ENCODE results near the gene CASKIN2. TPM values are rescaled to one million over a fixed set of nuclear protein-coding genes. Genes with fewer than 3 reads are reported as not detected.

CASKIN2 gene
- total RNA-seq, 1 experiment from 2014 or later = 30.0 TPM

- CTCF ChIA-PET = no interaction called here
- no peak for TF ChIP-seq CTCF (IDR thresholded peaks at IDR 0.05; ENCODE audit: unreplicated experiment)
- intact Hi-C loops (cut with micrococcal nuclease; ENCODE audit: unreplicated experiment) = no loop called here
- no peaks in the 10 kb centered on the region for H3K9me3 Mint-ChIP-seq (ENCODE audit: low read depth, unreplicated experiment)
- DNase-seq = no peak
- H3K27me3 Mint-ChIP-seq (ENCODE audit: unreplicated experiment) = no peaks in the 10 kb centered on the region
- no peaks in the 10 kb centered on the region for H3K4me1 Mint-ChIP-seq (ENCODE audit: low read depth, unreplicated experiment)
- no peak overlapping the region for H3K4me3 Mint-ChIP-seq (ENCODE audit: low read depth, unreplicated experiment)
- no peak overlapping the region for H3K27ac Mint-ChIP-seq (ENCODE audit: unreplicated experiment)
- H3K36me3 Mint-ChIP-seq (ENCODE audit: insufficient read depth, unreplicated experiment) = peaks cover 20% of the 10 kb centered on the region
- BruUV-seq (replicated peaks) = no TSS peak
These were observed 22.7 kb downstream of the CASKIN2 start for GRCh38 chr17:75492555-75493168.

GRCh38 chr17:75491680-75492079 is 23.7 kb downstream of the CASKIN2 start:
- BruUV-seq (replicated peaks) = no TSS peak
- Mint-ChIP-seq H3K4me1 (ENCODE audit: low read depth, unreplicated experiment) (no peaks in the 10 kb centered on the region), H3K27me3 (ENCODE audit: unreplicated experiment) (no peaks in the 10 kb centered on the region), H3K27ac (ENCODE audit: unreplicated experiment) (no peak overlapping the region), H3K4me3 (ENCODE audit: low read depth, unreplicated experiment) (no peak overlapping the region), H3K9me3 (ENCODE audit: low read depth, unreplicated experiment) (no peaks in the 10 kb centered on the region), H3K36me3 (ENCODE audit: insufficient read depth, unreplicated experiment) (peaks cover 26% of the 10 kb centered on the region)
- no peak for TF ChIP-seq CTCF (IDR thresholded peaks at IDR 0.05; ENCODE audit: unreplicated experiment)
- intact Hi-C loops (cut with micrococcal nuclease; ENCODE audit: unreplicated experiment) = no loop called here
- CTCF ChIA-PET = no interaction called here
- no peak for DNase-seq

GRCh38 chr17:75490953-75491649 is 24.2 kb downstream of the CASKIN2 start:
- BruUV-seq (replicated peaks) = no TSS peak
- CTCF ChIA-PET = no interaction called here
- Mint-ChIP-seq H3K4me1 (ENCODE audit: low read depth, unreplicated experiment) (no peaks in the 10 kb centered on the region), H3K36me3 (ENCODE audit: insufficient read depth, unreplicated experiment) (peaks cover 26% of the 10 kb centered on the region), H3K27me3 (ENCODE audit: unreplicated experiment) (no peaks in the 10 kb centered on the region), H3K4me3 (ENCODE audit: low read depth, unreplicated experiment) (no peak overlapping the region), H3K27ac (ENCODE audit: unreplicated experiment) (no peak overlapping the region), H3K9me3 (ENCODE audit: low read depth, unreplicated experiment) (no peaks in the 10 kb centered on the region)
- TF ChIP-seq CTCF (IDR thresholded peaks at IDR 0.05; ENCODE audit: unreplicated experiment) = no peak
- no peak for DNase-seq
- intact Hi-C loops (cut with micrococcal nuclease; ENCODE audit: unreplicated experiment) = no loop called here

GRCh38 chr17:75490173-75490743 is 25.1 kb downstream of the CASKIN2 start:
- peaks cover 20% of the 10 kb centered on the region for H3K36me3 Mint-ChIP-seq (ENCODE audit: insufficient read depth, unreplicated experiment)
- no peaks in the 10 kb centered on the region for H3K9me3 Mint-ChIP-seq (ENCODE audit: low read depth, unreplicated experiment)
- H3K4me1 Mint-ChIP-seq (ENCODE audit: low read depth, unreplicated experiment) = no peaks in the 10 kb centered on the region
- DNase-seq = no peak
- CTCF ChIA-PET = no interaction called here
- H3K27ac Mint-ChIP-seq (ENCODE audit: unreplicated experiment) = no peak overlapping the region
- no peak overlapping the region for H3K4me3 Mint-ChIP-seq (ENCODE audit: low read depth, unreplicated experiment)
- no TSS peak for BruUV-seq (replicated peaks)
- intact Hi-C loops (cut with micrococcal nuclease; ENCODE audit: unreplicated experiment) = no loop called here
- no peak for TF ChIP-seq CTCF (IDR thresholded peaks at IDR 0.05; ENCODE audit: unreplicated experiment)
- no peaks in the 10 kb centered on the region for H3K27me3 Mint-ChIP-seq (ENCODE audit: unreplicated experiment)
